CMK (cell line): ENCODE results near the gene PPP2R5A.

ENCODE experiments used
- DNase-seq: peaks from one replicate; pipeline ENCODE4 v3.0.0-alpha.2; 2010; ENCODE audit warnings: low read depth

The PPP2R5A gene

DNA sequence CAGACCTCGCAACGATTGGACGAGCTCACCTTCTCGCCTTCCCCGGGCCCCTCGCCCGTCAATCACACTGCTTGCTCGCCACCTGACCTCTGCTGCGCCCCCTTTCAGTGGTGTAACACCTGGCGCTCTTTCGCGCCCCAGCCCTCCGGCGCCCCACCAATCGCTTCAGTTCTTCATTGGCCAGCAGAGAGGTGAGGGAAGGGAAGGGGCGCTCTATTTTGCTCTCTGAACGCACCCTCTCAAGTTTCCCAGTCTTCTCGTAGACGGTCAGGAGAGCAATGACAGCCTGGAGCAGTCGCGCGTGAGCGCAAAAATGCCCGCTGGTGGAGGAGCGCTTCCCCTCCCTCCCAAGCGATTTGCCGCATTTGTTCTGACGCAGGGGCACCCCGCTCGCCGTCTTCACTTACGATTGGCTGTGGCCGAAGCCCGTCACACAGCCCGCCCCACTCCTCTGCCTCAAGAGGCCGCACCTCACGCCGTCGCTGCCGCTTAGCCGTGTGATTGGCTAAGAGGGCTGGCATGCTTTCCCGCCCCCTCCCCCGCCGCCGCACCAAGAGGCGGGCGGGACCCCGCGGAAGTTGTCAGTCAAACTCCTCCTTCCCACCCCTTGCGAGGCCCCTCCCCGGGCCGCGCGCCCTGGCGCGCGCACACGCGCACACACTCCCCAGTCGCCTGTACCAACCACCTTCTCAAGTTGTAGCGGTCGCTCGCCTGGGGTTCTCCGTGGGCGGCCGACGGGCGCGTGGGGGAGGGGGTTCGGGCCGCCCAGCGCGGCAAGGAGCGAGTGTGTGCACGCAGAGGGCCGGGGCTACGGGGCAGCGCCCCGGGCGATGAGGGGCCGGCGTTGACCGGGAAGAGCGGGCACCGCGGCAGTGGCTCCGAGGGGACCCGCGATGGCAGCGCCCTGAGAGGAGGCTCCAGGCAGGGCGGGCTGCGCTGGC is at the start of gene PPP2R5A:
TSS of gene PPP2R5A (plus strand) at position 667 of the 941 bp plus-strand sequence. CDS start 701 bp downstream, outside the sequence.
- peak; percentile 99 for DNase-seq

DNA sequence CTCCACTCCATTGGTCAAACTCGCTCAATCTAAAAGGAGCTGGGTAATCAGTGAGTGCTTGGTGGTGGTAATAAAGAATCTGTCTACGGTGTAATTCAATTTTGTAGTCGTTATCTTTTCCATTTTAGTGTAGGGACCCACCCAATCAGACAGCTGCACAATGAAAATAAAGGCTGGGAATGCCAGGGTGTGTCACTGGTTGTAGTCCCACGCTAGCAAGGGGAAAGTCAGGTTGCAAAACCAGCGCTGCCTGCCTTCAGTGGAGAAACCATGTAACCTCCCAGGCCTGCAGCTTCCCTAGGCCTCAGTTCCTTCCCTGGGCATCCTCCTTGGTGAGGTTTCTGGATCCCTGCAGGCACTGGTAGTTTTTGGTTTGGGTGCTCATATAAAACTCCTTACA is 49.4 kb upstream of the PPP2R5A start:
- DNase-seq: no peak

DNA sequence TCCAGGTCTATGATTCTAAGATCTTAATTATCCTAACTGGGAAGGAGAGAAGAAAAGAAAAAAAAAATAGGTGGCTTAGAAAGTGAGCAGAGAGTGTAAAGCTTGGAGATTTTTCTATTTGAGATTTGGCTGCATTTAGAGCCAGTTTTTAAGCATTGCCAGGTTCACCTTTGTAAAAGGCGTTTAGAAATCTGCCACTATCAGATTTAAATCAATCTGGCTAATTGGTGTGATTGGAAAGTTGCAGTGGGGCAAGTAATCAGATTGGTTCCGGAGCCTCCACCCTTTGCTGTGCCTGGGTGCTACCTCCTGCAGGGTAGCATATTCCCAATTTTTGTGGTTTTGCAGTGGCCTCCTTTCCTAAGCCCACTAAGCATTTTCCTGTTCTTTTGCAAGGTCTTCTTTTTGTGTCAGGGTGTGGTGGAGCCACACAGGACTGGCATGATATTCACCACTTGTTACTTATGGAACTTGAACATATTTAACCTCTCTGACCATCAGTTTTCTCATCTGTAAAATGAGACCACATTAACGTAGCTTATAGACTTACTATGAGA is 48.5 kb upstream of the PPP2R5A start:
- no peak for DNase-seq

DNA sequence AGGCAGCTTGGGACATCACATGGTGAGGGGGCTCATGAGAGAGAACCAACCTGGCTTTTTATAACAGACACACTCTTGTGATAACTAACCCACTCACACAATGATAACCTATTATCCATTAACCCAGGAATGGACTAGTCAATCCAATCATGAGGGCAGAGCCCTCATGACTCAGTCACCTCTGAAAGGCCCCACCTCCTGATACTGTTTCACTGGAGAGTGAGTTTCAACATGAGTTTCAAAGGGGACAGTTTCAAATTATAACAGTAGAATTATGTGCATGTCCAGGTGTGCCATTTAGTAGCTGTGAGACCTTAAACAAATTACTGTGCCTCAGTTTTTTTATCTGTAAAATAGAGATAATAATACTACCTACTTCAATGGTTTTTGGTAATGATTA is 47.6 kb upstream of the PPP2R5A start:
- DNase-seq: no peak

DNA sequence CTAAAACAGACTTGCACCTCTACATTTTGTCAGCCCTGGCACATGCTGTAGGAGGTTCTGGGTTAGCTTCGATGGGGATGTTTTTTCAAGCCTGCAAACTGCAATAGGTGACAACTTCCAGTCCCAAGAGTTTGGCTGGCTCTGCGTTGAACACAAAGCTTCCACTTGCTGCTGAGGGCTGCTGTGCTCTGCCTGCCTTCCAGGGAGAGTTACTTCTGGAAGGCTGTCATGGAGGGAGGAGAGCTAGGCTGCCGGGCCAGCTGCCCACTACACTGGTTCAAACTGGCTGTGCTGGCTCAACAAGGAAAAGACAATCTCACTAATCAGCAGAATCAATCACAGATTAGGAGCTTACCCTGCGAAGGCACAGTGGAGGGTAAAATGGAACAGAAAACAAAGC is 46.7 kb upstream of the PPP2R5A start:
- no peak for DNase-seq

DNA sequence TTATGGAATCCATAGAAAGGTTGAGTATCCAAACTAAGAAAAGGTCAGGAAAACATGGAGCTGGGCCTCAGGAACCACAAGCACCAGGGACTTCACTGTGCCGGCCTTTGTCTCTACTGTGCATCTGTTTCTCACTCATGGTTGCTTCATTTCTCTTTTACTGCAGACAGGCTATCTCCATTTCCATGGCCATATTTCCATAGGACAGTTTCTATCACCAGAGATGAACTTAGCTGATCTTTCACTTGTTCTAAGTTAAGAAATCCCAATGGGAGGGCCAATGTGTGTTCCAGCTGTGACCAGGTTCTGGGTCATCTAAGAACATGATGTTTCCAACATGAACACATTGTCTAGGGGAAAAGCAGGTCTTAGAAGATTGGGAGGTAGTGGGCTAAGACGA is 43.7 kb upstream of the PPP2R5A start:
- no peak for DNase-seq

DNA sequence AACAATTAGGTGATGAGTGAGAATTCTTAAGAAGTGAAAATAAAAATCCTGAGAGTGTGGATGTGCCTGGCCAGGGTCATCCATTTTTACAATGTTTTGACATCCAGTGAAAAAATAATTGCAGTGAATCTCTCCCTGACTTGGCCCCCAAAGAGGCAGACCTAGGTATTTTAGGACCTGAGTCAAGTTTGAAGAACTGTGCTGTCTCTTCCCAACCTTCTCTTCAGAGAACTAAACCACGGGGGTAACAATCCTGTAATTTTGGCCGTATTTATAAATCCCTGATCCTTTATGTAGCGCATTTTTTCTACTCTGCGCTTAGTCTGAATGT is 43.3 kb upstream of the PPP2R5A start:
- DNase-seq: no peak

DNA sequence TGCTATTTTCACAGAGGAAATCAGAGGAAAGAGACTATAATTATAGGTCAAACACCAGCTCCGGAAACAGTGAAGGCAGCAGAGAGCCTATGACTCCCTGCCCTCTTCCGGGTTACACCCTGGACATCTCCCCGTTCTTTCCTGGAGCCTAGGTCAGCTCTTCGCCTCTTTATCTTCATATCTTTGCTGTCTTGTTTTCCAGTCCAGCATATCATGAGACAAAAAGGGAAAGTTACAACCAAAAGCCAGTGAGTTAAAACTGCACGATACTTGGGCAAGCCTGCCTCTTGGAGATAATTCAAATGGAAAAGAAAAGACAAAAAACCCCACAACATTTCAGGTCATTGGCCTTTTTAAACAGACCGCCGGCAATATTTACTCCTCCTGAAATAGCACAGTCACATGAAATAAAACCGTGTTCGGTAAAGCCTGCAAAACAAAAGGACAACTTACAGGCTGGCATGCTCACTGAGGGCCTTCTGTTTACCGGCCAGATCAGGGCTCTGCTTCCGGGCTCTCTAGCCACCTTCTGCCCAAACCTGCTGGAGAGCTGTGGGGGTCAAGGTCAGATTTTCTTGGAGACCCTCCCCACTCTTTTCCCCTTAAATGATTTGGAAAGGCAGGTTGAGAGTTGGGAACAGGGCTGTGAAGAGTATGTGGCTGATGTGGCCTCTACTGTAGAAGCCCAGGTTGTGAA is 42.8 kb upstream of the PPP2R5A start:
- DNase-seq: no peak

DNA sequence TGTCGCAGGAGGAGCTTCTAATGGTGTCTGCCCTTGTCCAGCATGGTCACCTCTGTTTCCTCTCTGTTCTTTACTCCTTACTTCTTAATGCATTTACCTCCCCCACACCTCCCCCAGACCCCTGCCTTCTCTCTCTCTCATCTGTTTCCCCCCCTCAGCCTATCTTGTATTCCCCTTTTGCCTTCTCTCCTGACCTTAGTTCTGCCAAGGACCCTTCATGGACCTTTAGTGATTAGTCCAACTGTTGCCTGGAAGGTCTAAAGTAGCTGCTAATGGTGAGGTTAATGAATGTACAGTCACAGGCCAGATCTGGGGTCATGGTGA is 42.3 kb upstream of the PPP2R5A start:
- DNase-seq: no peak

DNA sequence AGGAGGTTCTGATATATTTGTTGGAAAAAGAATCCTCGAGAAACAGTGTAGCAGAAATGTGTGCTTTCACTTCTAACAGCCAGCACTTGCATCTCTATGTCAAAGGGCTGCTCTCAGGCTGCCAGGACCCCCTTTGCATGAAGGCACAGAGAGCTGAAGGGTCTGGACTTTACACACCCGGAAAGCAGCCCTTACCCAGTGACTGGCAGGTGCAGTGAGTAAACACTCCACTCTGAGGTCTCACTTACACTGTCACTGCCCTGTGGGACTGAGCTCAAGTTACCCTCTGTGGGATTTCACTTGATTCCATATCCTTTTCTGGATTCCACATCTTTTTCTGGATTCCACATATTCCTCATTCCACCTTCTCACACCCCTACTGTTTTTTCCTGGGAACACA is 40.8 kb upstream of the PPP2R5A start:
- DNase-seq: no peak

DNA sequence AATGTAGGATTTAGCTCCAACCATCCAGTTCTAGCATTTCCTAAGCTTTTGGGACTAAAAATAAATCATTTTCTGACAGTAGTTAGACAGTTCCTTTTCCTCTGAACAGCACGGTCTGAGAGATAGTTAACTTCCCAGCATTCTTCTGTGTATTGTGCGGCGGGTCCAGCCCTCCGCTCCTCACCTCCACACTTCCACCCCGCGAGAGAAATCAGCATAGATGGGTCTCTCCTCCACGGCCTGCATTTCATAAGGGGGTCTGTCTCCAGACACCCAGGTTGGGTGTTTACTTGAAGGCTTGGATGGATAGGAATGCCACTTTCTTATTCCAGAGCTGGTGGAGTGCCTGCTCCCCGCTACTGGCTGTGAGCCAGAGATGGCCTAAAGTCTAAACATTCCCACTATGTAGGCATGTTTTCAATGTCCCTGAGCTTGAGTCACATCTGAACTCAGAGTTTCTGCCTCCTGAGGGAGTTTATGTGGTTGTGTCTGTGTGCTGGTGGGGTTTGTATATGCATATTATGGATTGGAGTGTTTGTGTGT is 38.0 kb upstream of the PPP2R5A start:
- DNase-seq: no peak

DNA sequence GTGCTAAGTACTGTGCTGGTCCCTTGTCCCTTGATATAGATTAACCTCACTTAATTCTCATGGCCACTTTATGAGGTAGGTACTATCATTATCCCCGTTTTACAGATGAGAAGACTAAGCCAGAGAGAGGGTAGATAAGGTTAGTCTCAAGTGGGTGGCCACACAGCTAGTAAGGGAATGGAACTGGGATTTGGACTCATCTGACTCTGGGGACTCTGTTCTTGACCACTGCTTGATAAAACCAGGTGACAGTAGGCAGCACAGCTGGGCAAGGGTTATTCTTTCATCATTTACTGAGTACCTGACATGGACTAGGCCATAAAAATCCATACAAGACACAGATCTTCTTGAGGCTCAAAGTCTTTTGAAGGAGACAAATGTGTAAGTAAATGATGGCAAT is 37.2 kb upstream of the PPP2R5A start:
- no peak for DNase-seq

DNA sequence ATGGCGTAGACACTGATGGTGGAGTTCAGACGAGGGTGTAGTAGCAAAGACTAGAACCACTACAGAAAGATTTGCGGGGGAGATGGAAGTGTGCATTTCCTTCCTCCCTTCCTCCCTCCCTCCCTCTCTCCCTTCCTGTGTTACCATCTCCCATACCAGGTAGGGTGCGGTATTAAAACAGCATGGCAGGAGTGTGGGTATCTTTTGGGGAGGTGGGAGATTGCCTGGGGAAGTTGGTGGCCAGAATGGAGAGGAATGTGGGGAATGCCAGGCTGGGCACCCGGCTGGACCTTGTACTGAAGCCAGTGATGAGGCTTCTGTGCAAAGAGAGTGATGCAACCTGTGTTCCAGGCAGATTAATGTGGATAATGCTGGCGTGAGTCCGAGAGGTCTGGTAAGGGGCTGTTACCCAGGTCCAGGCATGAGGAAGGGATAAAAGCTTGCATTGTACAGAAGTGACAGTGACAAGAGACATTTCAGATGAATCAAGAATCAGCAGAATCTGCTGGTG is 30.3 kb upstream of the PPP2R5A start:
- DNase-seq: no peak

DNA sequence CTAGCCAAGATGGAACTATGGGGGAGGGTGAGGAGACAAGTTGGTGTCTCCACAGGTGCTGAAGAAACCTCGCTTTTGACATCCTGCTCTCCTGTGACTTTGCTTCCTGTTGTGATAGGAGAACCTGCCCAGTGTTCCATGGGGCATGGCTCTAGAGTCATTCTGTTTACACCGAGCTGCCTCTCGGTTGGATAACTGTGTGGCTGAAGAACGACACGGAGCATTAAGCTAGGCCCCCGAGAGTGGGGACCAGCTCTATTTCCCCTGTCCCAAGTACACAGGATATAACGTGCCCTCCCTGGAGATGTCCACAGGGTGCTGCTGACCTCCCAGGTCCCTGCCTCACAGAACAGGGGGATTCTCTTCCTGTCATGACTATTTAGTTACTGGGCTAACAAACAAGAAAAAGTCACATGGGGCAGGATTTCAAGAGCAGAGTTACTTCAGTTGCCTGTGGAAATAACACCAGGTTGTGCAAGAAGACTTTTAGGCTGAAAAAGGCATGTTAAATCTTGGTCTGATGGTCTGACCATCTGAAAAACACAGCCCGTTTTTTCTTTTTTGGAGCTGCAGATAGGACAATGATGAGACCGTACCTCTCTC is 29.4 kb upstream of the PPP2R5A start:
- DNase-seq: no peak

DNA sequence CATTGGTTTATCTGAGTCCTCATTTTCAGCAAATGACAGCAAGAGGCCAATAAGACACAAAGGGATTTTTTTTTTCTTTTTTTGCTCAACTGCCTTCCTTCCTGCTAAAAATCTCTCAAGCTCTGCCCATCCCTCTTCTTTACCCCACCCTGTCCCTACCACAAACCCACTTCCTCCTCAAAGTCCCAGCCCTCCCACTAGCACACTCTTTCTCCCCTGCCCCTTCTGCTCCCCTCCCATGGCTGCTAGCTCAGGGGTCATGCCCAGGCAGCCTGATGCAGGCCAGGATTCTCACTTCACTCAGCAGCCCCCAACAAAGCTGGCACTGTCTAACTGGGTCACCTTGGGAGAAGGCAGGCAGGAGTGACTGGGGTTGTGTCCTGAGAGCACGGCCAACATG is 28.8 kb upstream of the PPP2R5A start:
- peak; percentile 81 for DNase-seq

DNA sequence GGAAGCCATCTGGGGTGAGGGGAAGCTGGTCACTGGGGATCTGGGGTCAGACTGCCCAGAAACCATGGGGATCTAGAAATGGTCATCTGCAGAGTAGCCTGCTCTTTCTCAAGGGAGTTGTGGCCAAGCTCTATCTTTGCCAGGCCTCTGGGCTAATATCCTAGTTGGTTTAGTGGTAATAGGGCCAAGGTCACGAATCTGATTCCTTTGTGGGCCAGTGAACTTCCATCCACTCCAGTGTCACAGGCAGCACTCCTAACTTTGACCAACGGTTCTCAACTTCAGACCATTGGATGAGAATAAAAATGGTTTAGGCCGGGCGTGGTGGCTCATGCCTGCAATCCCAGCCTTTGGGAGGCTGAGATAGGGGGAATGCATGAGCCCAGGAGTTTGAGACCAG is 28.1 kb upstream of the PPP2R5A start:
- DNase-seq: peak; percentile 58

DNA sequence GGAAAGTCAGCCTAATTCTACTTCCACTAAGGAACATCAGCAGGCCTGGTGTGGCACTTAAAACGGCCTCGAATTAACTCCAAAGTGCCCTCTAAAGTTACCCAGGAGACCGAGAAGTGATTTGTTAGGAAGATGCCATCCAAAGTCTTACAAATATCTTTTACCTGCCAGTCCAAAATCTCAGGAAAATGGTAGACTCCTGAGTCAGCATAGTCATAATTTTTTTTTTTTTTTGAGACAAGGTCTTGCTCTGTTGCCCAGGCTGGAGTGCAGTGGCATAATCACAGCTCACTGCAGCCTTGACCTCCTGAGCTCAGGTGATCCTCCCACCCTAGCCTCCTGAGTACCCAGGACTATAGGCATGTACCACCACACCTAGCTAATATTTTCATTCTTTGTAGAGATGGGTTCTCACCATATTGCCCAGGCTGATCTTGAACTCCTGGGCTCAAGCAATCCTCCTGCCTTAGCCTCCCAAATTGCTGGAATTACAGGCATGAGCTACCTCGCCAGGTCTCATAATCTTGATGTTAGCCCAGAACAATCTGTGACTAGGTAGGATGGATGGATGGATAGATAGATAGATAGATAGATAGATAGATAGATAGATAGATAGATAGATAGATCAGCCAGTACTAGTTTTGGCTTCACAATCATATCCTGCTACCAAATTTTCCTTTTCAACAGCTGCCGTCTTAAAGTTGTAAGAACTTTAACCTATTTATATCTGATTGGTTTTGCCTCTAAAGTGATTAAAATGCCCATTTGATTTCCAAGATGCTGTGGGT is 25.3 kb upstream of the PPP2R5A start:
- DNase-seq: no peak

DNA sequence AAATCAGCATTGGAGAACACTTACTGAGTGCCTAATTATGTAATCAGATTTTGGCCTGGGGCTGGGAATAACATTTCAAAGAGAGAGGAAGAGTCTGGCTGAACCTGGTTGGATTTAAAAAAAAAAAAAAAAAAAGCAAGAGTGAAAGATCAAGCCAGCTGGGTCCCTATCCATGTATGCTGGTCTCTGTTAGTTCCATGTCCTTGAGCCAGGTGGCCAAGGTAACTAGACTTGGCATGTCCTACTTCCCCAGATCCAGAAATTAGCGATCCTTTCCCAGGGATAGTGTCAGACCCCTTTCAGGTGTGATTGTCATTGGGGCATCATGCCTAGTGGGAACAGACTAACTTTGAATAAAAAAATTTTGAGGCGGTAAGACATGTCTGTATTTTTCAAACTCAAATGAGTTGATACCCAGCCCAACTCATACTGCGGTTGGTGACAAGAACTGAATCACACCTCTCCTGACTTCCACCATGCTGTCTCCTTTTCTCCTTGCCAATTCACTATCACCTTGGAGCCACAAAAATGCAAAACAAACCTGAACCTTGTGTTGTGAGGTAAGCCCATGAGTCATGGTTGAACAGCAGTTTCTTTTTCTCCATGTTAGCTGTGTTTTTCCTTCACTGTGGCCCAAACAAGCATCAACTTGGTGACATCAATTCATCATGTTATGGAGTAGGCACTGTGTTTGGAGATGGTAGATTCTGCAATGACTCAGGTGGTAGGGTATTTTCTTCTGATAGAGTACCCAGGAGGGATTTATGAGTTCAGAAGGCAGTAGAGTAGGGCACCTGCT is 24.5 kb upstream of the PPP2R5A start:
- no peak for DNase-seq

DNA sequence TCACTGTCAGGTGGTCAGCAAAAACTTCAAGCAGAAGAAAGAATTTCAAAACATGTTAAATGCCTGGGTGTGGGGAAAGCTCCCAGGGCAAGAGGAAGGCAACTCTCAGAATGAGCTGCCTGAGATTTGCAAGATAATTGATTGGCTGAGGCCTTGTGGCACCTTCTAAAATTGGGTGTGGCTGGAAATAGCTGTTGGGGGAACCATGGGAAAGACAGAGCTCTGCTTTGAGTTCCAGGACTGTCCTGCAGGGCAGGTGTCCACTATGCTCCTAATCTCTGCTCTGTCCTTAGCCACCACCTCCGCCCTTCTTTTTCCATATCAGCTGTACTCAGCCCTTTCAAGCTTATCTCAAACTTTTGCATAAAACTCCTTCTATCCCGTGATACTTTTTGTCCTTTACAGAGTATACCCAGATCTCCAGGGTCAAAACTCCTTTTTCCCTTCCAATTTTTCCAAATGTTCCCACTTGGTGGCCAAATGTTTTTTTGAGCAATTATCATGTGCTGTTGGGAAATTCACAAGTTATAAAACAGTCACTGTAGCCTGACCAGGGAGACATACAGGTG is 23.8 kb upstream of the PPP2R5A start:
- no peak for DNase-seq

DNA sequence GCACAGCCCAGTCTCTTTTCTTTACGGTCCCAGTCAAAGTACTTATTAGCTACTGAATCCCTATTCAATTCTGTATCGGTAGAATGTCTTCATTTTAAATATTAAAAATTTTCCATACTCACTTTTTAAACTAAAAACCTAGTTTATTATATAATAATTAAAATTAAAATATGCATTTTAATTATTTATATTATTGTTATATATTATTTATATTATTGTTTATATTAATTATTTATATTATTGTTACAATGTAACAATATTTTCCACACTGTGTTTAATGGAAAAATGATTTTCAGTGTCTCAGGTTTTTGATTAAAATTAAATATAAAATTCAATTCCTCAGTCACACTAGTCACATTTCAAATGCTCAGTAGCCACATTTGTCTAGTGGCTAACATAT is 18.2 kb upstream of the PPP2R5A start:
- DNase-seq: no peak
